ENCODE measurements around the gene RALGPS1.

Gene RALGPS1

DNA sequence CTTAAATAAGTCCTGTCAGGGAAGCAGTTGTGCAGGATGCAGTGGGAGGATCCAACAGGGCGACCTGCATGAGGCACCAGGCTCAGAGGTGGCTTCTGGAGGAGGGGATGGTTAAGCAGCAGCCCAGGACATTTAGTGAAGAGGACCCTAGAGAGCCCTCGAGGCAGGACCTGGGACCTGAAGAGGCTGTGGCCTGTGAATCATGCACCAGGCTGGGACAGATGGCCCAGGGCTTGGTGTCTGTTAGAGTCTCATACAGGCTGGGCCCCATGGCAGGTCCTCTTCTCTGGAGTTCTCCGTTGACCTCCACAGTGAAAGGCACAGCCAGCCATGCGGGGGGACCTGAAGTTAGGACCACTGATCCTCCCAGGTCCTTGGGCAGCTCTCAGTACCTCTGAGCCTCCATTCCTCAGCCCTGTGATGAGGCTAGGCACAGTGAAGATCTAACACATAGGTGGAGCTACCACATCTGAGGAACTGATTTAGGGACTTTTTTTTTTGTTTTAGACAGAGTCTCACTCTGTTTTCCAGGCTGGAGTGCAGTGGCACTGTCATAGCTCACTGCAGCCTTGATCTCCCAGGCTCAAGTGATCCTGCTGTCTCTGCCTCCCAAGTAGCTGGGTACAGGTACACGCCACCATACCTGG is 289.2 kb downstream of the RALGPS1 start:
- H3K27me3 ChIP-seq (ENCODE audit: insufficient read depth, poor library complexity, severe bottlenecking): no peaks in the 10 kb centered on the region
- TF ChIP-seq SPI1 (IDR thresholded peaks at IDR 0.05; ENCODE audit: borderline replicate concordance, low read depth) (no peak), GABPA (IDR thresholded peaks at IDR 0.05; ENCODE audit: low read depth) (no peak)
- TF ChIP-seq, protein P1, sequence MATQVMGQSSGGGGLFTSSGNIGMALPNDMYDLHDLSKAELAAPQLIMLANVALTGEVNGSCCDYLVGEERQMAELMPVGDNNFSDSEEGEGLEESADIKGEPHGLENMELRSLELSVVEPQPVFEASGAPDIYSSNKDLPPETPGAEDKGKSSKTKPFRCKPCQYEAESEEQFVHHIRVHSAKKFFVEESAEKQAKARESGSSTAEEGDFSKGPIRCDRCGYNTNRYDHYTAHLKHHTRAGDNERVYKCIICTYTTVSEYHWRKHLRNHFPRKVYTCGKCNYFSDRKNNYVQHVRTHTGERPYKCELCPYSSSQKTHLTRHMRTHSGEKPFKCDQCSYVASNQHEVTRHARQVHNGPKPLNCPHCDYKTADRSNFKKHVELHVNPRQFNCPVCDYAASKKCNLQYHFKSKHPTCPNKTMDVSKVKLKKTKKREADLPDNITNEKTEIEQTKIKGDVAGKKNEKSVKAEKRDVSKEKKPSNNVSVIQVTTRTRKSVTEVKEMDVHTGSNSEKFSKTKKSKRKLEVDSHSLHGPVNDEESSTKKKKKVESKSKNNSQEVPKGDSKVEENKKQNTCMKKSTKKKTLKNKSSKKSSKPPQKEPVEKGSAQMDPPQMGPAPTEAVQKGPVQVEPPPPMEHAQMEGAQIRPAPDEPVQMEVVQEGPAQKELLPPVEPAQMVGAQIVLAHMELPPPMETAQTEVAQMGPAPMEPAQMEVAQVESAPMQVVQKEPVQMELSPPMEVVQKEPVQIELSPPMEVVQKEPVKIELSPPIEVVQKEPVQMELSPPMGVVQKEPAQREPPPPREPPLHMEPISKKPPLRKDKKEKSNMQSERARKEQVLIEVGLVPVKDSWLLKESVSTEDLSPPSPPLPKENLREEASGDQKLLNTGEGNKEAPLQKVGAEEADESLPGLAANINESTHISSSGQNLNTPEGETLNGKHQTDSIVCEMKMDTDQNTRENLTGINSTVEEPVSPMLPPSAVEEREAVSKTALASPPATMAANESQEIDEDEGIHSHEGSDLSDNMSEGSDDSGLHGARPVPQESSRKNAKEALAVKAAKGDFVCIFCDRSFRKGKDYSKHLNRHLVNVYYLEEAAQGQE (IDR thresholded peaks at IDR 0.05; ENCODE audit: insufficient replicate concordance, low read depth): no peak
- no peak overlapping the region for H3K27ac ChIP-seq (replicated peaks)
- H3K4me3 ChIP-seq (replicated peaks; ENCODE audit: insufficient read depth, low read length): no peak overlapping the region
- DNase-seq (ENCODE audit: low read depth in 1 of 2, low spot score in 1 of 2): no peak

DNA sequence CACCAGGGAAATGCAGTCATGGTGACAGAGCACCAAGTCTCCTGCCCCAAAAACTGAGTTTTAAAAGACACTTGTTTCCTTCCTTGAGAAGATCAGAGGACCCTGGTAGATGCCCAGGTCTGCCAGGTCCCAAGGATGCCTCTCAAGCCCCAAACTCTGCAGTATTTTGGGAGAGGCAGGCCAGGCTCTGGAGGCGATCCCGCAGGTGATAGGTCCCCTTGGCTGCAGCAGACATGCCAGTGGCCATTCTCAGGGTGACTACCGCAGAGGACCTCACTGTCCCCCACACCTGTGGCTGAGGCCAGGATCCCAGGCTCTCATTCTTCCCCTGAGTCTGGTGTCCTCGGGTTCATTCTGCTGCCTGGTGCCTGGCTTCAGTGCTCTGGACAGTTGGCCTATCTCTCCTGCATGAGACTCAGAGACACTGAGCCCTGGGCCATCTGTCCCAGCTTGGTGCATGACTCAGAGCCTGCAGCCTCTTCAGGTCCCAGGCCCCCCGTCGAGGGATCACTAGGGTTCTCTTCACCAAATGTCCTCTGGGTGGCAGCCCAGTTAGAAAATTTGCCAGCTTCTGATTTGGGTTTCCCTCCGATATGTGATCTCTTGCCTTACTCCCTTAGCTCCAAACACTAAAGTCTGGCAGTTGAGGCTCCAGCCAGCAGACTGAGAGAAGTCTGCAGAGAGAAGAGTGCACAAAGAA is 290.3 kb downstream of the RALGPS1 start:
- DNase-seq (ENCODE audit: low read depth in 1 of 2, low spot score in 1 of 2): peak in 1 of 2 experiments; percentile 37
- H3K4me3 ChIP-seq (replicated peaks; ENCODE audit: insufficient read depth, low read length): no peak overlapping the region
- H3K27me3 ChIP-seq (ENCODE audit: insufficient read depth, poor library complexity, severe bottlenecking): no peaks in the 10 kb centered on the region
- TF ChIP-seq, protein P2, sequence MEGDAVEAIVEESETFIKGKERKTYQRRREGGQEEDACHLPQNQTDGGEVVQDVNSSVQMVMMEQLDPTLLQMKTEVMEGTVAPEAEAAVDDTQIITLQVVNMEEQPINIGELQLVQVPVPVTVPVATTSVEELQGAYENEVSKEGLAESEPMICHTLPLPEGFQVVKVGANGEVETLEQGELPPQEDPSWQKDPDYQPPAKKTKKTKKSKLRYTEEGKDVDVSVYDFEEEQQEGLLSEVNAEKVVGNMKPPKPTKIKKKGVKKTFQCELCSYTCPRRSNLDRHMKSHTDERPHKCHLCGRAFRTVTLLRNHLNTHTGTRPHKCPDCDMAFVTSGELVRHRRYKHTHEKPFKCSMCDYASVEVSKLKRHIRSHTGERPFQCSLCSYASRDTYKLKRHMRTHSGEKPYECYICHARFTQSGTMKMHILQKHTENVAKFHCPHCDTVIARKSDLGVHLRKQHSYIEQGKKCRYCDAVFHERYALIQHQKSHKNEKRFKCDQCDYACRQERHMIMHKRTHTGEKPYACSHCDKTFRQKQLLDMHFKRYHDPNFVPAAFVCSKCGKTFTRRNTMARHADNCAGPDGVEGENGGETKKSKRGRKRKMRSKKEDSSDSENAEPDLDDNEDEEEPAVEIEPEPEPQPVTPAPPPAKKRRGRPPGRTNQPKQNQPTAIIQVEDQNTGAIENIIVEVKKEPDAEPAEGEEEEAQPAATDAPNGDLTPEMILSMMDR (IDR thresholded peaks at IDR 0.05; ENCODE audit: insufficient read depth, low read length): peak; percentile 25
- TF ChIP-seq, protein P1 (IDR thresholded peaks at IDR 0.05; ENCODE audit: insufficient replicate concordance, low read depth): no peak
- H3K27ac ChIP-seq (replicated peaks): no peak overlapping the region

DNA sequence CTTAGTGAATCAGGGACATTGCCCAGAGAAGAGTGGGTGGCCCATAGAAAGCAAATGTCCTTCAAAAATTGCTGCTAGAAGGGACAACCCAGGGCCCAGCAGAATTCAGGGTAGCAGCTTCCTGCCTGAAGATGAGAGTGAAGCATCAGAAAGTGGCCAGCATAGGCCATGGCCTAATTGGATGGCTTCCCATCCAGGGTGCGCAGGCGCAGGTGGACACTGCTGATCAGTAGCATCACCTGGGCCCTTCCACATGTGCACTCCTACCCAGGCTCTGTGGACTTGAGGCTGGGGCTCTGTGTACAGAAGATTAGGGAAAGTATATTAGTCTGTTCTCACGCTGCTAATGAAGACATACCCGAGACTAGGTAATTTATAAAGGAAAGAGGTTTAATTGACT is 291.4 kb downstream of the RALGPS1 start:
- no peak for DNase-seq (ENCODE audit: low read depth in 1 of 2, low spot score in 1 of 2)
- Histone ChIP-seq H3K27me3 (ENCODE audit: insufficient read depth, poor library complexity, severe bottlenecking) (no peaks in the 10 kb centered on the region), H3K4me3 (replicated peaks; ENCODE audit: insufficient read depth, low read length) (no peak overlapping the region), H3K27ac (replicated peaks) (no peak overlapping the region)
- TF ChIP-seq POLR2AphosphoS5 (IDR thresholded peaks at IDR 0.05; ENCODE audit: low read depth) (no peak), GABPA (IDR thresholded peaks at IDR 0.05; ENCODE audit: low read depth) (no peak)

DNA sequence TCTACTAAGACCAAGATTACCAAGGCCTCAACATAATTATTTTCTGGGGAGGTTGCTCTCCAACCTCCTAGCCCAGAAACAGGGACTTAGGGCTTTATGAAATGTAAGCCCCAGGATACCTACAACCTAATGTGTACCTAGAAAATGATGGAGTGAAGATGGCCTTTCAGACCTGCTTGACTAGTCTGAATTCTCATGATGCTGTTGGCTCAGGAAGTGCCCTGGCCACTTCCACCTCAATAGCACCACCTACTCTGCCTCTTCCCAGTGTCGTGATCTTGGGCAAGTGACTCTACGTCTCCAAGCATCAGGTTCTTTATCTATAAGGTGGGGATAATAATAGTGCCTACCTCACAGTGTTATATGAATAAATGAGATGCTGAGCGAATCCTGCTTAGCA is 292.1 kb downstream of the RALGPS1 start:
- no peak for TF ChIP-seq POLR2AphosphoS5 (IDR thresholded peaks at IDR 0.05; ENCODE audit: low read depth)
- Histone ChIP-seq H3K27me3 (ENCODE audit: insufficient read depth, poor library complexity, severe bottlenecking) (no peaks in the 10 kb centered on the region), H3K27ac (replicated peaks) (no peak overlapping the region), H3K4me3 (replicated peaks; ENCODE audit: insufficient read depth, low read length) (no peak overlapping the region)
- DNase-seq (ENCODE audit: low read depth in 1 of 2, low spot score in 1 of 2): no peak

DNA sequence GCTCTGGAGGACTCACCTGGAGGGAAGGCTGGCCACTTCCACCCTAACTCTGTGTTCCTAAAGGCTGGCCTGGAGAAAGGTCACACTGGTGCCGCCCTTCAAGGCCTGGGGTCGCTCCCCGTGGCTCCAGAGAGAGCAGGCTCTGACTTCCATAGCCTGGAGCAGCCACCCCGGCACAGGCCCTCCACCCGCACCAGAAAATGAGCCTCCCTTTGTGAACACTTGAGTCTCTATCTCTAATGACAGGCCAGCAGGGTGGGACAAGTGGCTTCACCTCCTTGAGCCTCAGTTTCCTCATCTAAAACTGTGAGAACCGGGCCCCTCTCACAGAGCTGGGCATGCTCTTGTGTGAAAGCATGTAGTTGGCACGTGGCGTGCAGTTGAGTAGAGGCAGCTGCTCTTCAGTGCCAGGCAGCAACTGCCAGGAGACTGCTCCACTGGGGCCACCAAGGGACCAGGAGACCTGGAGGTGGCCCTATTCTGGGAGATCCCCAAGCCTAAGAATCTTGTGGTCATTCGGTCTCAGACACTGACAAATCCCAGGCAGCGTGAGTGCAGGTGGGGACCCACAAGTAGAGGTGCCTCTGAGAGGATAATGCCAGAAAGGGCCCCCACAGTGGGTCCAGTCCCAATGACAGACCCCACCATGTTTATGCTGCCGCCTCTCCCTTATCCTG is 293.3 kb downstream of the RALGPS1 start:
- TF ChIP-seq SPI1 (IDR thresholded peaks at IDR 0.05; ENCODE audit: borderline replicate concordance, low read depth): no peak
- TF ChIP-seq GABPA (IDR thresholded peaks at IDR 0.05; ENCODE audit: low read depth): no peak
- DNase-seq (ENCODE audit: low read depth in 1 of 2, low spot score in 1 of 2): no peak
- Histone ChIP-seq H3K27me3 (ENCODE audit: insufficient read depth, poor library complexity, severe bottlenecking) (no peaks in the 10 kb centered on the region), H3K4me3 (replicated peaks; ENCODE audit: insufficient read depth, low read length) (no peak overlapping the region), H3K27ac (replicated peaks) (no peak overlapping the region)
